HG02884 (cell line): Measurements from ENCODE around the gene ZNF385C.

ENCODE experiments used
- ATAC-seq: cut with Tn5 transposase; IDR thresholded peaks from one replicate; pipeline ENCODE4 v1.9.1; 2021; ENCODE audit warnings: mild to moderate bottlenecking, moderate library complexity; ENCODE audit not compliant: unreplicated experiment

ZNF385C gene

DNA sequence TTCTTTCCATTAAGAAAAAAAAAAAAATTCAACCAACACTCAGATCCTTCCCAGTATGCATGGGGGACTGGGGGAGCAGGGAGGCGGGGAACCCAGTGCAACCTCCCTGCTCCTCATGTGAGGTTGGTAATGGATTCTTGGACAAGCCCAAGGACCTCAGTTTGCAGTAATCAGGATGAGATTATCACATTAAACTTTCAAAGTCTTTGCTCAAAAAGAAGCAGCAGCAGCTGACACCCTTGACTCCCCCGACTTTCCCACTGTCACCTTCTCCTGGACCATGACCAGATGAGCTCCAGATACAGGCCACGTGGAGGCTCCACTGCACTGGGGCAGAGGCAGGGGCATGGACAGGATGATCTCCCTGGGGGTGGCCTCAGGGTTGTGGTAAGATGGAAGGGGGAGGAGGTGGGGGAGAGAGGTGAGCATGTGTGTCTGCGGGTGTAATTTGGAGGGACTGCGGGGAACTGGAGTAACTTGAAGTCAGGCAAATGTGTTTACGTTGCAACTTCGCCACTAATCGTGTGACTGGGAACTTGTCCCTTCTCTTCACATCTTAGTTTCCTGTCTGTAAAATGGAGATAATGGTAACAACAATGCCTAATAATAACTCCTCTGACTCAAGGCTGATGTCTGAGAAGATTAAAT lies 19.8 kb downstream of the ZNF385C start:
- ATAC-seq, result no peak

DNA sequence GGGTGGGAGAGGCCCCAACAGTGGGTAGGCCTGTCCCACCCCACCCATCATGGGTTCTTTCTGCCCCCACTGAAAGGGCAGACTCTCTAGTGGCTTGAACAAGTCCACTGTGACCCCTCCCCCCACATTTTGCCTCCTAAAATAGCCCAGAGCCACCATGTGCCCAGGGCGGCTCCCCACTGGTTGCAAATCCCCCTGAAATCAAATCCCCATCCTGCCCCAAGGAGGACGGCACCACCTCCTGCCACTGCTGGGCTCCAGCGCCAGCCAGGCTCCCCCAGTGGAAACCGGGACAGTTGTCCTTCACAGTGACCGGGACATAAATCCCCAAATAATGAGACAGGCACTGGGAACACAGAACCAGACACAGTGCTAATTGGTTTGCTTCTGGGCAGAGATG lies 20.5 kb downstream of the ZNF385C start:
- ATAC-seq, result no peak

DNA sequence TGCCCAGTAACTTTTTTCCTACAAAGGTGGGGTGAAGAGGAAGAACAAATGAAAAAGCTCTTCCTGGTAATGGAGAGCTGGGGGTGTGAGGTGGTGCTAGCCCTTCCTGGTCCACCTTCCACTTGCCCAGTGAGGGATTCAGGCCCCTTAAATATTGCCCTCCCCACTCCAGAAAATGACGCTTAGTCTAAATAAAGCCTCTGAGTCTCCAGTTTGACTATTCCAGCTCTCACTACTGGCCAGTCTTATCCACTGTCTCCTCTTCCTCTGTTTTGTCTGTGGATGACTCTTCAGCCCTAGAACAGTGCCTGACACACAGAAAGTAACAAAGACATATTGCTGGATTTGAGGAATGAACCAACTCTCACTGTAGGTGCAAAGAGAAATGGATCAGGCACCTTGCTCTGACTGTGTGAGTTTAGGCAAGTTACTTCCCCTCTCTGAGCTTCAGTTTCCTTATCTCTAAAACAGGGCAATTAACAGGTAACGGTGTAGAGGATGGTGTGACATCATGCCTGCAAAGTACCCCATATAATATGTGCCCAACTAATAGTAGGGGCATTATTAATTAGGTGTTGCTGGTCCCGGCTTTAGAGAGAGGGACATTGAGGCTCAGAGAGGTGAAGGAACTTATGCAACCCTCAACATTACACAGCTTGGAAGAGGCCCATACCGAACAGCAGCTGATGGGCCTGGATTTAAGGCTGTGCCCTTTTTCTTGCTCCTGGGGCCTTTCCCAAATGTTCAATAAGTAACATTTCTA lies 21.3 kb downstream of the ZNF385C start:
- no peak for ATAC-seq

DNA sequence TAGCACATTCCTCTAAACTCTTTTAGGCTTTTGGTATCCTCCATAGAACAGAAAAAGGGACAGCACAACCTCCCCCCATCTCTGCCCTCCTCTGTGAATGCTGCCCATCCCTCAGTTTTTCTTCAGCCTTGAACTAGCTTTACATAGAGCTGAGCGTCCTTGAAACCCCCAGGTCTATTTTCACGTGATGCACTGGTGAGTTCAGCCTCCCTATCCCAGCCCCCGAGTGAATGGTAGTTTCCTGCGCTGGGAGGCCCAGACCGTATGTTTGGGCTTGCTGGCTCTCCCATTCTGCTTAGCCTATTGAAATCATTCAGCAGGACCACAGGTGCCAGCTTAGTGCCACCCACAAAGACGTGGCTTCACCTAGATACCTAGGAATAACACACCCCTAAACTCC lies 22.5 kb downstream of the ZNF385C start:
- no peak for ATAC-seq

DNA sequence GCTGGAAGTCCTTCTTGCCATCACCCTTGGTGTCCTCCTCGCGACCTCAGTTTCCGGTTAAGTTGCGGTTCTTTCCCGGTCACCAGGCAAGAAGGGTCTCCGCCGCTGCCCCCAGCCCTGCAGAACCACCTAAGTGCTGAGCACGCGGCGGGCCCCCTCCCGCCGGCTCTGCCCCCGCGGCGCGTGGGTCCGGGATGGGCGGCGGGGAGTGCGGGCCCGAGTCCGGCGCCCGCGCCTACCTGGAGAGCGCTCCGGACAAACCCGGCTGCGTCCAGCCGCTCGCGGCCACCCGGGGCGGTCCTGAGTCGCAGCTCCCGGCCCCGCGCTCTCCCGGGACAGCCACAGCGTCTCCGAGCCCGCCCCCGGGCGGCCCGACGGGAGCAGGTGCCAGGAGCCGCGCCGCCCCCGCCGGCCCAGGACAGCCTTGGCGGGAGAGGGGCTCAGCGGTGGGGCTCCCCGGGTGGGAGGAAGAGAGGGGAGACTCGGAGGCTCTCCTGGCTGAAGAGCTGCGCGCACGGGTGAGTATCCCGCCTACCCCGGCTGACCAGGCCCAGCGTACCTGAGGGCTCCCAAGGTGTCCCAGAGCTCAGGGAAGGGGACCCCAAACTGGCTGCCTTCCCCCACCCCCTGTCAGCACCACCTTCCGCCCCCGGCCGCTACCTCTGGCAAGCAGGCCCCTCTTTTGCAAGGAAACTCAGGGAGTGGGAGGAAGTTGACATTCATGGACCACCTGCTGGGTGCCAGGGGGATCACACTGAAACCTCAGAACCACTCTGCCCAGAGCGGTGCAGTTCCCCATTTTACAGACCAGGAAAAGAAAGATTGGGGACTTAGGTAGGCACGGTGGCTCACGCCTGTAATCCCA lies 25.7 kb downstream of the ZNF385C start:
- no peak for ATAC-seq

DNA sequence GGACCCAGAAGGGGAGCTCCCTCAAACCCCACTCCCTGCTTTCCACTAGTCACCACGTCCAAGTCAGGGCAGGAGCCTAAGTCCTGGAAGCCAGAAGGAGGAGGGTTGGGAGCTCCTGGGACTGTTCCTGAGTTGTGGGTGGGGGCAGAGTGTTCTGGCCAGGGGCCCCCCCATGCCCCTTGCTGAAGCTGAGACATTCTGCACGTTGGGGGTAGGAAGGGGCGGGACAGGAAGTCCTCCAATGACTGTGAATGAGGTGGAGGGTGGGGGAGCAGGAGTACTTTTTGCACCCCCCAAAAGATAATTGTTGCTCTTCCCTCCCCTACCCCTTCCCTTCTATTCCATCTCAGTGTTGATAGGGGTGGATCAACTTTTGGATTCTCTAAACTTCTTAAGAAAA lies 26.5 kb downstream of the ZNF385C start:
- ATAC-seq, result no peak

DNA sequence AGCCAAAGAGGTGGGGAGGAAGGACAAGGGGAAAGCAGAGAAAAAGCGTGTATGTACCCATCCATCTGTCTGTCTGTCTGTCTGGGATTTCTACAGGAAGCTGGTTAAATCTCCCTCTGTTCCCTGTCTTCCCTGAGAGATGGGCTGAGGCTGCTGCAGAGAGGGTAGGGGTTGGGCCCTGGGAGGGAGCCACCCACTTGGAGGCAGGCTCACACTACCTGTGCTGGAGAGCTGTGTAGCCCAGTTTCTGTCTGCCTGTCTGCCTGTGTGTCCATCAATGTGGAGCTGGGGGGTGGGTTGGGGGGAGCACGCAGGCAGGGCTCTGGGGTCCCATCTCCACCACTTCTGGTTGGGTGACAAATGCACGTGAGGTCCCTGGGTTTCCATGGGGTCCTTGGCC lies 29.3 kb downstream of the ZNF385C start:
- no peak for ATAC-seq

DNA sequence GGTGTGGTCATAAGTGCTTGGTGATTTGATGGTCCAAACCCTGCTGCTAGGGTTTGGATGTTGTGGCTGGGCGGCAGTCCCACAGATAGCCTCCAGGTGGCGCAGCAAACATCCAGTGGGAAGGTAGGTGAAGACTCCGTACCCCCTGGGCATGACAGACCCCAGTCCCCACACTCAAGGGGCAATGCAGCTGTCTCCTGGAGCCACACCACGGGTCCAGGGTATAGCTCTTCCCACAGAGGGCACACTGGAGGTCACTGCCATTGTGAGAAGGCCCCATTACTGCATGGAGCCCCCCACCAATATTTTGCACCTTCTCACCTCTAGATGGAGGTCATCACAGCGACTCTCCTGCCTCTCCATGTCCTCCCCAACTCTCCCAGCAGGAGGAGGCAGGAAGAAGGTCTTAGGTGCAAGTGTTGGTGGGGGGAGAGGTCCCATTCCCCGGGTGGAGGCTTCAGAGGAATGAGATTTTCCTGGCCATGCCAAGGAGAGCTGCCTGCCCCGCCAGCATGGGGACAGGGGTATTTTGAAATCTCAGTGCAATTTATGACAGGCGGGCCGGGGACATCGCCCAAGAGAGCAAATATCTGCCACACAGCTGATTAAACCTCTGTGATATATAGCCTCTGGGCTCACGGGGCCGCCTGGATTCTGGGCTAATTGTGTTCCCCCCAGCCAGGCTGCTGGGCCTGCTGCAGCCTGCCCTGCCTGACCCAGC lies 30.7 kb downstream of the ZNF385C start:
- ATAC-seq, result no peak

DNA sequence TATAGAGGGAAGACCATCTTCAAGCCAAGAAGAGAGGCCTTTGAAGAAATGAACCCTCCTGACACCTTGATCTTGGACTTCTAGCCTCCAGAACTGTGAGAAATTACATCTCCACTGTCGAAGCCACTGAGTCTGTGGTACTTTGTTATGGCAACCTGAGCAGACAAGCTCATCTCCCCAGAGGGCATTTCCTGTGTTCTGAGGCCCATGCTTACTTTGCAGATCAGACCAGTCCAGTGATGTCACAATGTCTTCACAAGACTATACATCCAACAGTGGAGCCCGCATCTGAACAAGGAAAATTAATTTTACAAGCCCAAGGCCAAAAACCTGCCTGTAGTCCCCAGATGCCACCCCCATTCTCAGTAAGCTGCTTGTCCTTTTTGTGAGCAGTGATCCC lies 33.1 kb downstream of the ZNF385C start:
- ATAC-seq, result no peak

DNA sequence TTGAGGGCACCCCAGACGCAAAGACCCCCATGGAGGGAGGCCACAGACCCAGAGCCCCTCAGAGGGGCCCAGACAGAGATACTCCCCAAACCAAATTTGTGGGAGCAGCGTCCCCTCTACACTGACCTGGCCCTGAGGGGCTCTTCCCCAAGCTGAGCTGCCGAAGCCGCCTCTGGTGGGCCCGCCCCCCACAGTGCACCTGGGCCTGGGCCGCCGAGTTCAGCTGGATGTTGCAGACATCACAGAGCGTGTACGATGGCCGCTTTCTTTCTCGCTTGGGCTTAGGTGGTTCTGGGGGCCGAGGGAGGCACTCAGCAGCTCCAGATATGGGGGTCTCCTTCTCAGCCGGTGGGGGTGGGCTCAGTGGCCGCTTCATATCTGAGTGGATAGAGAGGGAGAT lies 35.6 kb downstream of the ZNF385C start:
- ATAC-seq, result no peak

DNA sequence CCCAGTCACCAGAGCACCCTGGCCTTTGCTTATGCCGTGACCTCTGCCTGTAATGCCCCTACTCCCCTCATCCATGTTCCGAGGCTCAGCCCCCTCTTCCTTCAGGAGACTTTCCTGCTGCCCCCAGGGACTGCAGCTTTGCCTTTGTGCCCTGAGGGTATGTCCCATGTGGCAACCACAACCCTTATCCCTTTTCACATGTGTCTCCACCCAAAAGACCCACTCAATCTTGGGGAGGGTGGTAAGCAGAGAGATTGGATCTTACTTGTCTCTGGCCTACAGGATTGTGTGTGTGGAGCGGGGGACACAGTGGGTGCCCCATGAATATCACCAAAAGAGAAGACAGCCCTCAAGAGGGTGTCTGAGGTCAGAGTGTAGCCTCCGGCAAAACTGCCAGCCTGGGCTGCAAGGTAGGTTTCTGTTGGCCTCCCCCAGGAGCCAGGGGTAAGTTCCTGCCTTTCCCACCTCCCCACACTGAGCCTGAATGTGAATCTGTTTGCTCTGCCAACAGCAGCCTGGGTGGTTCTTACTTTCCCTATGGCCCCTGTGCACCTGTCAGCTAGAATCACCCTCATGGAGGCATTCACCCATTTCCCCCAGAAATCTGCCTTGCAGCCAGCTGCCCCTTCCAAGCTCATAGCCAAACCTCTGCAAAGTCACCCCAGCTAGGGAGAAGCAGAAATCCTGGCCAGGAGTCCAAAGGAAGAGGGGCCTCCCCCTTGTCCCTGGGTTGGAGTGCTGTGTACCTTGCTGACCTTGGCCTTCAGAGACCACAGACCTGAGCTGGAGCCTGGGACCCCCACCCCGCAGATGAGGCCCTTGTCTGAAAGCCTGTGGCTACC lies 36.4 kb downstream of the ZNF385C start:
- no peak for ATAC-seq

DNA sequence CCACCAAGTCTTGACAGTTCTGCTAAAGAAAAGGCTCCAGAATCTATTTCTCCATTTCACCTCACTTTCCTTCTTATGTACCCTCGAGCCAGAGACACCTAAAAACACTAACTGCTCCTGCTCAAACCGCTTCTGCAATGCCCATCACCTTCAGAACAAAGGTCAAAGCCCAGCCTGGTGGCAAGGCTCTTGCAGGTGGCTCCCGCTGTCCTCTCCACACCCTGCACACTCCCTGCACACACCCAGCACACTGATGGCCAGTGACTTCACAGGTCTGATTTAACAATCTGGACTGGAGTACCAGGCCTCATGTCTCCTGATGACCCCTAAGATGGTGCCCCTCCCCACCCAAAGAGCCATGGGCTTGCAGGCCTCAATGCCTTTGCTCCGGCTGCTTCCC lies 38.0 kb downstream of the ZNF385C start:
- ATAC-seq, result no peak

DNA sequence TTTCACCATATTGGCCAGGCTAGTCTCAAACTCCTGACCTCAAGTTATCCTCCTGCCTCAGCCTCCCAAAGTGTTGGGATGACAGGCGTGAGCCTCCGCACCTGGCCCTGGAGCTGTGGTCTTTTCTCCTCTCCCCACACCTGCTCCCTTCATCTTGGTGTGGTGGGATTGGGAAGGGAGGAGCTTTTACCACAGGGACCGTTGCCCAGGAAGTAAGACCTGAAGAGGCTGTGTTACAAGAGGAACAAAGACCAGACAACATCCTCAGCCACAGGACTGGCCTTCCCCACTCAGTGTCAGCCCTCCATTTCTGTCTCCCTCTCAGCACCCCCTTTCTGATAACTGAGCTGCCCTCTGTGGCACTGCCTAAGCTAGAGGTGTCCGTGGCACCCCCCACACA lies 38.5 kb downstream of the ZNF385C start:
- no peak for ATAC-seq

DNA sequence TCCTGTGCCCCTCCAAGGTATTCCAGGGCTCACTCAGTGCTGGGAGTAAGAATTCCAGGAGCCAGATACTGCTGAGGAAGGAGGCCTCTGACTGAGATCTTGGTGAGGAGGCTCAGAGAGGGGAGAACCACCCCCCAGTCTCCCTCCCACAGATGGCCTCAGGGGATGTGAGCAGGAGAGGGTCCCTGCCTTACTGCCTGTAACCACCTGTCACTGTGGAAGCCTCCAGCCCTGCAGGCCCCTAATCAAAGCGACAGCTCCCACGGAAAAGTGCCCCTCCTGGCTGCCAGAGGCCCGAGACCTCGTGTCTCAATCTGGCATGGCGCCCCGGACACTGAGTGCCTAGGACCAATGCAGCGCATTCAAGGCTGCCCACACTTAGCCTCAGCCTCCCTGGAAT lies 40.2 kb downstream of the ZNF385C start:
- no peak for ATAC-seq

DNA sequence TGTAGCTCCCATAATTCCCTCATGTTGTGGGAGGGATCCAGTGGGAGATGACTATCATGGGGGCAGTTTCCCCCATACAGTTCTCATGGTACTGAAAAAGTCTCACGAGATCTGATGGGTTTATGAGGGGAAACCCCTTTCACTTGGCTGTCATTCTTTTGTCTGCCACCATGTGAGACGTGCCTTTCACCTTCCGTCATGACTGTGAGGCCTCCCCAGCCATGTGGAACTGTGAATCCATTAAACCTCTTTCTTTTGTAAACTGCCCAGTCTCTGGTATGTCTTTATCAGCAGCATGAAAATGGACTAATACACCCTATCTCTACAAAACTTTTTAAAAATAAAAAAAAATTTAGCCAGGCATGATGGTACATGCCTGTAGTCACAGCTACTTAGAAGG lies 41.6 kb downstream of the ZNF385C start:
- no peak for ATAC-seq

DNA sequence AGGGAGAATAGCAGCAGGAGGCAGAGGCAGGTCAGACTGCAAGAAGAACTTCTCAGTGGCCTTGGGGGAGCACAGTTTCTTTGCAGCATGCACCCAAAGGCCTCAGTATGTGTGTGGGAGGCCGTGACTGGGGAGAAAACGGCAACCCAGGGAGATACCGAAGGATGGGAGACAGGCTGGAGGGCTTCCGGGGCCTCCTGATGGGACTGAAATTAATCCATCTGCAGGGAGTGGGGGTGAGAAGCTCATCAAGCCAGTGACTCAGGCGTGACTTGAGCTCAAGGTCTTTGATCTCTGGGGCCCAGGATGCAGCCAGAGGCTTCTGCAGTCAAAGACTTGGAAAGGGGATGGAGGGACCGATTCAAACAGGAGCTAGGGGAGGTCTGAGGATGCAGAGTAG lies 42.8 kb downstream of the ZNF385C start:
- no peak for ATAC-seq

DNA sequence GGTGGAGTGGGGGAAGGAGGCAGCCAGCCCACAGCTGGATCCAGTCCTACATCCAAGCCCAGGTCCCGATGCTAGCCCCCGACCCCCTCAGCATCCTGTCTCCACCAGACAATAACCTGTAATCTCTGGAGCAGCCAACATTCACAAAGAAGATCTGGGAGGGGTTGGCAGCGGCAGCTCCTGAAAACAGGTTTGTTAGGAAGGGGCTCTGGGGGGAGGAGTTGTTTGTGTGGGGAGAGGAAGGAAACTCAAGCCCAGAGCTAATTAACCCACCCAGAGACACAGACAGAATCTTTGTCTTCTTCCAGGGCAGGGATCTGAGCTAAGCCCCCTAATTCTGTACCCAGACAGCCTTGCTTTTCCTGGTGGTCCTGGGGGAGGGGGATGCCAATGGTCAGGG lies 43.2 kb downstream of the ZNF385C start:
- ATAC-seq, result no peak

DNA sequence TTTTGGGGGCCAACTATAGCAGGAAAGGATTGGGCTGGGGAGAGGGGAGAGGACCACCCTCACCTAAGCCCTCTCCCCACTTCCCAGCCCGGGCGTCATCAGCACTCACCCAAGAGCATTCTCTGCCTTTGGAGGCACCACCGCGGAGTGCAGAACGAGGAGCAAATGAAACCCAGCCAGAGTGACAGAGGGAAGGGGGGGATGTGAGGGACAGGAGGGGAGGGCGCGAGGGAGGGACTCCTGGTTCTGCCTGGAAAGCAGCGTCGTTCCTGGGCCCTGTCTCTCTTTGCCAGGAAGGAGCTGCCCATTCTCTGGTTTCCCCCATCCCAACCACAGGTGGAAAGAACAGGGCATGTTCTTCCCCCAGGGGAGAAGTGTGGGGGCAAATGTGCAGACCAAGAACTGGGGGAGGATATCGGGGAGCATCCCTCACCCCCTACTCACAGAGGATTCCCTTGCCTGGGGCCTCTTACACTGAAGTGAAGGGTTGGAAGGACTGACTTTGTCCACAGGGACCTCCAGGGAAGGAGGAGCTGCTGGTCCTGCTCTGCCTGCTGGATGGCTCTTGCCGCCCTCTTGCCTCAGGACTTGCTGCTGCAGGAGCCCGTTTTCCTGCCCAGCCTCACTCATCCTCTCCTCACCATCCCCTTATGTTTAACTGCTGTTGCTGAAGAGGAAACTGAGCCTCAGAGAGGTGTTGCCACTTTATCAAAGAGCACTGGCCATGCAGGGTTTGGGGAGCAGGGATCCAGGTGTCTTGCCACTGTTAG lies 44.4 kb downstream of the ZNF385C start:
- ATAC-seq, result no peak

DNA sequence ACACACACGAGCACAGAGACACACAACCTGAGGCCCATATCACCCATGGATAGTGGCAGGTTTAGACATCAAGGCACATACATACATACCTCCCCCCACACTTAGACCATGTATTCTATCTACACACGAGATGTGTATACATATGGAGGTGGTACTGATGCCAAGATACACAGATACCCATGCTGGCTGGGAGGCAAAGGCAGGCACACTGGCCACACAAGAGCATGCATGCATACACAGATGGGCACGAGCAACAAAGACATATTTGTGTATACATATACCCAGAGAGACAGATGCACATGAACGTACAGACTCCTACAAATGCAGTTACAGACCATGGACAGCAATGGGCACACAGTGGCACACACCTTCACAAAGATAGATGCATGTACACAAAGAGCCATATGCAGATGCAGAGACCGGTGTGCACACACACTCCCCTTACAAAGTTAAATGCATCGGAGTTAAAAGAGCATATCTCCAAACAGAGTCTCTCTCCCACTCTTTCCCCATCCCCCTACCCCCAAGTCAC lies 45.9 kb downstream of the ZNF385C start:
- ATAC-seq, result no peak
